Psoas muscle (tissue), 8 donors: Measurements from ENCODE around the gene SH3D19. TPM values are rescaled to one million over a fixed set of nuclear protein-coding genes. Genes with fewer than 3 reads are reported as not detected.
"Not testable (repeated sequence)": the region's sequence is repeated elsewhere in the genome, so short reads cannot be mapped to it uniquely, and the experiment has no call there.

ENCODE experiments used
- ATAC-seq, 4 donors: fragments of 200-7000 bp; cut with Tn5 transposase; one replicate each; pipeline ENCODE4 v1.9.1; 2020; ENCODE audit warnings: moderate library complexity in 3 of 4, mild to moderate bottlenecking in 2 of 4
- DNase-seq, 2 donors: peaks; one replicate each; pipeline ENCODE4 v3.0.0-alpha.2; 2020
- H3K27ac ChIP-seq: fragments of 200-600 bp; one replicate; pipeline ENCODE4 v1.8.0; 2022
- H3K27me3 ChIP-seq, 3 donors: fragments of 200-600 bp in 1 of 3; one replicate each; pipeline versions ENCODE4 v1.6.1 to v1.8.0; 2013 to 2022; ENCODE audit warnings: low read length in 2 of 3, mild to moderate bottlenecking in 2 of 3, moderate library complexity in 1 of 3; ENCODE audit not compliant: insufficient read depth in 3 of 3
- H3K36me3 ChIP-seq, 2 donors: fragments of 200-600 bp in 1 of 2; one replicate each; pipeline versions ENCODE4 v1.6.1 to v1.8.0; 2013 to 2022; ENCODE audit warnings: low read depth in 1 of 2, mild to moderate bottlenecking in 1 of 2, moderate library complexity in 1 of 2; ENCODE audit not compliant: insufficient read depth in 1 of 2
- H3K4me1 ChIP-seq: fragments of 200-600 bp; one replicate; pipeline ENCODE4 v1.8.0; 2022
- H3K4me3 ChIP-seq: fragments of 200-600 bp; one replicate; pipeline ENCODE4 v1.8.0; 2022; ENCODE audit warnings: mild to moderate bottlenecking
- H3K9me3 ChIP-seq: fragments of 200-600 bp; one replicate; pipeline ENCODE4 v1.8.0; 2022
- WGBS, 3 donors: extraction: QIAGEN DNeasy Blood & Tissue Kit; methylation state at CpG; one replicate each; pipeline versions ENCODE4 v1.1.6 to v1.1.7; 2013; 5-methylcytosine and 5-hydroxymethylcytosine counted together
- intact Hi-C, 2 donors: fragments of 100-400 bp; cut with DNase I; formaldehyde crosslinking; loops; one replicate each; pipeline versions ENCODE4 v1.11.0 to v1.14.2; 2022
- polyA plus RNA-seq, 3 donors: library from polyadenylated mRNA; stranded (reverse); fragments of 200-250 nt; gene quantifications; one replicate each; pipeline ENCODE4 v1.2.3, GENCODE V29; 2013
- total RNA-seq, 4 donors: library from RNA; stranded (reverse); fragmentation: NEBNext Ultra II Directional in 2 of 4; extraction: Animal tissue kit (Norgen Biotek cat#: 25700) in 2 of 4; gene quantifications; one replicate each; pipeline versions ENCODE4 v1.2.1 to v1.2.4, GENCODE V29; 2021 to 2023
- TF ChIP-seq, protein P1 (sequence below): fragments of 200-600 bp; IDR thresholded peaks from one replicate; pipeline ENCODE4 v1.8.0; 2022; ENCODE audit warnings: antibody characterized with exemption
- donor health status: healthy with polysubstance abuse.
- donor health status: DM: no; HTN: no; CAD: no; lungs with moderate emphysema.
- donor health status: Bipolar disorder and iron deficiency.
- donor health status: healthy.
- donor health status: DM: yes; HTN: yes; CAD: no.
- donor health status: DM: no; HTN: no; CAD: no.
- donor health status: DM: no; HTN: no; CAD: no.
- donor health status: DM: yes; HTN: yes; CAD: no.

Gene SH3D19
- total and polyA plus RNA-seq, 7 donors, result 7.0 to 59.0 (median 26.9) TPM

DNA sequence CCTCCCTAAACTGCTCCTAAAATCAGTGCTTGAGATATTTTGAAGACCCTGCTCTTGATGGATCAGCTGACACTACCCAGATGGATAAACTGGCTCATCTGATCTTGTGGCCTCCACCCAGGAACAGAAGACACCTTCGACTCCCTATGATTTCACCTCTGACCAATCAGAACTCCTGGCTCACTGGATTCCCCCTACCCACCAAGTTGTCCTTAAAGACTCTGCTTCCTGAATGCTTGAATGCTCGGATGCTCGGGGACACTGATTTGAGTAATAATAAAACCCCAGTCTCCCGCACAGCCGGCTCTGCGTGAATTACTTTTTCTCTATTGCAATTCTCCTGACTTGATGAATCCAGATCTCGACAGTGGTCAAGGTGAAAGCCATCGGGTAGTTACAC lies 237.9 kb downstream of the SH3D19 start:
- no peak for ATAC-seq
- Histone ChIP-seq H3K36me3 (no peaks in the 10 kb centered on the region), H3K4me3 (no peak overlapping the region), H3K27me3 (no peaks in the 10 kb centered on the region), H3K9me3 (no peaks in the 10 kb centered on the region), H3K4me1 (no peaks in the 10 kb centered on the region), H3K27ac (no peak overlapping the region)
- 75 to 77% (median 75%) methylated on average over 8 of the region's 8 CpGs for WGBS, 3 donors
- intact Hi-C loops, result no loop called here
- no peak for DNase-seq
- TF ChIP-seq, protein P1, sequence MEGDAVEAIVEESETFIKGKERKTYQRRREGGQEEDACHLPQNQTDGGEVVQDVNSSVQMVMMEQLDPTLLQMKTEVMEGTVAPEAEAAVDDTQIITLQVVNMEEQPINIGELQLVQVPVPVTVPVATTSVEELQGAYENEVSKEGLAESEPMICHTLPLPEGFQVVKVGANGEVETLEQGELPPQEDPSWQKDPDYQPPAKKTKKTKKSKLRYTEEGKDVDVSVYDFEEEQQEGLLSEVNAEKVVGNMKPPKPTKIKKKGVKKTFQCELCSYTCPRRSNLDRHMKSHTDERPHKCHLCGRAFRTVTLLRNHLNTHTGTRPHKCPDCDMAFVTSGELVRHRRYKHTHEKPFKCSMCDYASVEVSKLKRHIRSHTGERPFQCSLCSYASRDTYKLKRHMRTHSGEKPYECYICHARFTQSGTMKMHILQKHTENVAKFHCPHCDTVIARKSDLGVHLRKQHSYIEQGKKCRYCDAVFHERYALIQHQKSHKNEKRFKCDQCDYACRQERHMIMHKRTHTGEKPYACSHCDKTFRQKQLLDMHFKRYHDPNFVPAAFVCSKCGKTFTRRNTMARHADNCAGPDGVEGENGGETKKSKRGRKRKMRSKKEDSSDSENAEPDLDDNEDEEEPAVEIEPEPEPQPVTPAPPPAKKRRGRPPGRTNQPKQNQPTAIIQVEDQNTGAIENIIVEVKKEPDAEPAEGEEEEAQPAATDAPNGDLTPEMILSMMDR, result no peak

DNA sequence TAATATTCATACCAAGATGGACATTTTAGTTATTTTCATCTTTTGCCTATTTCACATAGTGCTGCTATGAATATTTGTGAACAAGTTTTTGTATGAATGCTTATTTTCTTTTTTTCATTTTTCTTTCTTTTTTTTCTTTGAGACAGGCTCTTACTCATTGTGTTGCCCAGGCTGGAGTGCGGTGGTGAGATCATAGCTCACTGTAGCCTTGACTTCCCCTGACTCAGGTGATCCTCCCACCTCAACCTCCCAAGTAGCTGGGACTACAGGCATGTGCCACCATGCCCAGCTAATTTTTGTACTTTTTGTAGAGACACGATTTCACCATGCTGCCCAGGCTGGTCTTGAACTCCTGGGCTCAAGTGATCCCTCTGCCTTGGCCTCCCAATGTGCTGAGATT lies 247.4 kb downstream of the SH3D19 start:
- H3K27ac ChIP-seq, ATAC-seq, H3K9me3 ChIP-seq, H3K4me1 ChIP-seq, H3K27me3 ChIP-seq, DNase-seq, intact Hi-C loops, H3K4me3 ChIP-seq, H3K36me3 ChIP-seq: not testable (repeated sequence)
- 77 to 89% (median 84%) methylated on average over 2 of the region's 2 CpGs for WGBS, 3 donors

DNA sequence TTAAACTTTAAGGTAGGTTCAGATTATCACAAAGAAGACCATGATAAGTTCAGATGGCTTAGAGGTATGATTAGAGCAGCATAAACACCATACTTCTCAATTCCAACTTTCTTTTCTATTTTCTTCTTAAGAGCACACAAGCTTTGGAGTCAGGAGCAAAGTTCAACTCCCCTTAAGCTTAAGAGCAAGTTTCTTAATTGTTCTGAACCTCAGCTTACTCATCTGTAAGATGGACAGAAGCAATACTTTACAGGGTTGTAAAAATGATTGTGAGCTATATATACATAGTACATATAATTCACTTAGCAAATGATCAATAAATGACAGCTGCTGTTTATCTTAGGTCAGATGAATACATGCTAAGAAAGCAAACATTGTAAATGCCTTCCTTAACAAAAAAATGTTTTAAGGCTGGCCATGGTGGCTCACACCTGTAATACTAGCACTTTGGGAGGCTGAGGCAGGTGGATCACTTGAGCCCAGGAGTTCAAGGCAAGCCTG lies 250.9 kb downstream of the SH3D19 start:
- ATAC-seq (no peak), DNase-seq (no peak)
- Histone ChIP-seq H3K4me1 (no peaks in the 10 kb centered on the region), H3K27ac (no peak overlapping the region), H3K4me3 (no peak overlapping the region), H3K9me3 (no peaks in the 10 kb centered on the region), H3K27me3 (peaks cover 0 to 5% (median 0%) of the 10 kb centered on the region in 3 donors), H3K36me3 (no peaks in the 10 kb centered on the region)
- intact Hi-C loops, result no loop called here
- TF ChIP-seq, protein P1, result no peak

Other genes with a start within 250 kb of the SH3D19 start
- 1,000 to 10,000 TPM in 1 of 4 donors, 100 to 1,000 TPM in 3; 841 to 1,071 (median 926) TPM for gene RPS3A, start 226.0 kb downstream of the SH3D19 start, total RNA-seq
- gene RPS3A, start 226.0 kb downstream of the SH3D19 start, polyA plus RNA-seq, result 1,000 to 10,000 TPM; 1,821 to 2,333 (median 2,087) TPM
- gene PRSS48, start 48.4 kb downstream of the SH3D19 start, total RNA-seq, result not detected
- gene PRSS48, start 48.4 kb downstream of the SH3D19 start, polyA plus RNA-seq, result not detected
- 10 to 100 TPM; 37.7 to 46.7 (median 44.9) TPM for gene FHIP1A, start 83.6 kb upstream of the SH3D19 start, total RNA-seq
- 10 to 100 TPM in 1 of 3 donors, 1 to 10 TPM in 1, under 1 TPM in 1; 0.51 to 20.5 (median 5.0) TPM for gene FHIP1A, start 83.6 kb upstream of the SH3D19 start, polyA plus RNA-seq